GM18508 (cell line): Measurements from ENCODE around the gene SHROOM1.
"Not testable (repeated sequence)": the region's sequence is repeated elsewhere in the genome, so short reads cannot be mapped to it uniquely, and the experiment has no call there.

ENCODE experiments used
- ATAC-seq: cut with Tn5 transposase; IDR thresholded peaks from one replicate; pipeline ENCODE4 v1.9.1; 2021; ENCODE audit warnings: moderate number of reproducible peaks; ENCODE audit not compliant: insufficient read depth, unreplicated experiment

Gene SHROOM1, protein sequence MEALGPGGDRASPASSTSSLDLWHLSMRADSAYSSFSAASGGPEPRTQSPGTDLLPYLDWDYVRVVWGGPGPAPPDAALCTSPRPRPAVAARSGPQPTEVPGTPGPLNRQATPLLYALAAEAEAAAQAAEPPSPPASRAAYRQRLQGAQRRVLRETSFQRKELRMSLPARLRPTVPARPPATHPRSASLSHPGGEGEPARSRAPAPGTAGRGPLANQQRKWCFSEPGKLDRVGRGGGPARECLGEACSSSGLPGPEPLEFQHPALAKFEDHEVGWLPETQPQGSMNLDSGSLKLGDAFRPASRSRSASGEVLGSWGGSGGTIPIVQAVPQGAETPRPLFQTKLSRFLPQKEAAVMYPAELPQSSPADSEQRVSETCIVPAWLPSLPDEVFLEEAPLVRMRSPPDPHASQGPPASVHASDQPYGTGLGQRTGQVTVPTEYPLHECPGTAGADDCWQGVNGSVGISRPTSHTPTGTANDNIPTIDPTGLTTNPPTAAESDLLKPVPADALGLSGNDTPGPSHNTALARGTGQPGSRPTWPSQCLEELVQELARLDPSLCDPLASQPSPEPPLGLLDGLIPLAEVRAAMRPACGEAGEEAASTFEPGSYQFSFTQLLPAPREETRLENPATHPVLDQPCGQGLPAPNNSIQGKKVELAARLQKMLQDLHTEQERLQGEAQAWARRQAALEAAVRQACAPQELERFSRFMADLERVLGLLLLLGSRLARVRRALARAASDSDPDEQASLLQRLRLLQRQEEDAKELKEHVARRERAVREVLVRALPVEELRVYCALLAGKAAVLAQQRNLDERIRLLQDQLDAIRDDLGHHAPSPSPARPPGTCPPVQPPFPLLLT

DNA sequence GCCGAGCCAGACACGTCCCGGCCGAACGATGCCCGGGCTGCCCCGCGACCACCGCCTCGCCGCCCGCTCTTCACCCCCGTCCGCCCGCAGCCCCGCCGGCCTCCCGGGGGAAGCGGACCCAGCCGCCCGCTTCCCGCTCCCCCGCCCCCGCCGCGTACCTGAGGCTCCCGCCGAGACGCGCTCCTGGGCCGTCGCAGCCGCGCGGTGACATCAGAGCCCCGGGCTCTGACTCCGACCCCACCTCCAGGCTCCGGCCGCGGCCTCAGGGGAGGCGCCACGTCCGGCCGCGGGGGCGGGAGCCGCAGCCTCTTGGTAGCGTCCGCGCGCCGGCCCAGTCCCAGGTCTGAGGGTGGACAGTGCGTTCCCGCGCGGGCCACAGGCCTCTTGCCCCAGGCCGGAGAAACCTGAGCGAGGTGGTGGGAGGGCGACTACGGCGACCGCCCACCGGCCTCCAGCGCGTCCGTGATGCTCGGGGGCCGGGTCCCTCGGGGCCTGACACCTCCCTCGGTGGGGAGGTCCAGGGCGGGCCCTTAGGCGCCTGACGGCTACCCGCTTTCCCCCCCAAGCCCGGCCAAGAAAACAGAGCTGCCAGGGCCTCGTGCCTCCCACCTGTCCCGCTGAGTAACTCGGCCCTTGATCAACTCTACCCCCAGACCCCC is at the start of gene SHROOM1:
Gene SHROOM1, minus strand, starts transcription at position 212 of the 659 bp plus-strand sequence. CDS start 4,507 bp downstream, outside the sequence.
- no peak for ATAC-seq

DNA sequence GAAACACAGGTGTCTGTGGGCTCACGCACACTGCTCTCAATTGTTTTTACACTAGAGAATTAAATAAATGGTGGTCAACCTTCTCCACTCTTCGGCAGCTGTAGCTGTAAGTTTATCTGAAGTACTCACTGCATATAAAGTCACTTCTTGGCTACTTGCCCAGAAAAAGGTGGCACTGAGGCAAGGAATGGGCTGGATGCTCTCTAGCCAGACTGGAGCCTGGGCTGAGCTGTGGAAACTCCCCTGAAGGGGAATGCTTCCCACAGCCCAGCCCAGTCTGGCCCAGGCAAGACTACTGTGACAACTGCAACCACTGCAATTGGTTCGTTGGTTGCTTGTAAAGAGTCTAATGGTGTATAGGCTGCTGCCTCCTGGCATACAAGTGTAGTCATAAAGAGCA is 47.5 kb upstream of the SHROOM1 start:
- no peak for ATAC-seq

DNA sequence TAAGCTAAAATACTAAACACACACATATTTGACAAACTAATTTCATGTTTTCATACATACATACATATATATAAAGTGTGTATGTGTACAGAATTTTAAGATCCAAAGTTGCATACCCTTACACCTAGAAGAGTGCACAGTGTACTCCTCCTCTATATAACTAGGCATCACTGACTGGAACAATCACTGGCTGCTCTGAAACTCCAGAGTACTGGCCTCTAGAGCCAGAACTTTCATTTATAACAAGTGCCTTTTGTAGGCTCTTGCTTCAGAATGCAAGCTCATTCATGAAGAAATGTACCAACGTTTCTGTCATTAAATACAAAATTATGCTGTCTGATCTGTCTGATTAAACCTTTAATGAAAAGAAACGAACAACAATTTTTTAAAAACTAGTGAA is 47.0 kb upstream of the SHROOM1 start:
- ATAC-seq: no peak

DNA sequence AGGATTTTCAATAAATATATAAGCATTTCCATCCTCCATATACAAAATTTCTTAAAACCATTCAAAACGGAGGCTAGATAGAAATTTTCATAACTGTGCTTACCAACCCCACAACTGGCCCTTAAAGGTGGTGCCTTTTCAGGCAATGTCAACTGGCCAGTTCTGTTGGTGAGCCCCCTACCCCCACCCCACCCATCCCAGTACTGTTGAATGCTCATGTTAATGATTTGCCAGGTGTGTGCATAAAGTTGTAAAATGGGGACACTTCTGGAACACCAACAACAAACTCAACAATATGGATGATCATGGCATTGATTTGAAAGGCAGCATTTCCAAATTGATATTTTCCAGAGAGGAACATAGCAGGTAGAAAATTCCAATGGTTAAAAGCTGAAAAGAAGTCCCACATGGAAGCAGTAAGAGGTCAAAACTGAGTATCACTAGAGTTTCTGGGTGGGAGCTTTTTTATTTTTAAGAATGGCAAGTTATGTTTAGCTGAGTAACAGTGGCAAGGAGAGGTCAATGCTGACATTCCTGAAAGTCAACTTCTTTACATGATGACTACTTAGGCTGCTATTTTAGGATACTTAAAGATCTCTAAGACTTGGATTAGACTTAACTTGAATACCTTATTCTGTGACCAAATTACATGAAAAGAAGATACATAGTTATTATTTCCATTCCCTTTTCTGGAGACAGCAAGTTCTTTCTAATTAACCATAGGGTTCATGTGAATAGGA is 45.7 kb upstream of the SHROOM1 start:
- ATAC-seq: no peak

DNA sequence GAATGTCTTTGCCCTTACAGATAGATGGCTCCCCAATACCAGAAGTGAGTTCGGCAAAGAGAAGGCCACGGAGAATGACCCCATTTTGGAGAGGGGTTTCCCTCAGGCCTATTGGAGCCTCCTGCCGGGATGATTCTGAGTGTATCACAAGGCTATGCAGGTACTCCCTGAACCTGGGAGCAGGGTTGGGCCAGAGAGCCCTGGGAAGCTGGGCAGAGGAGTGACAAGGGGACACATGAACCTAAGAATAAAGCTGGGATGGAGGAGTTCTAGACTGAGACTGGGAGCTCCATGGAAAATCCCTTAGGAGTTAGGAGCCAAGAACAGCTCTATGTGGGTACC is 43.5 kb upstream of the SHROOM1 start:
- no peak for ATAC-seq

DNA sequence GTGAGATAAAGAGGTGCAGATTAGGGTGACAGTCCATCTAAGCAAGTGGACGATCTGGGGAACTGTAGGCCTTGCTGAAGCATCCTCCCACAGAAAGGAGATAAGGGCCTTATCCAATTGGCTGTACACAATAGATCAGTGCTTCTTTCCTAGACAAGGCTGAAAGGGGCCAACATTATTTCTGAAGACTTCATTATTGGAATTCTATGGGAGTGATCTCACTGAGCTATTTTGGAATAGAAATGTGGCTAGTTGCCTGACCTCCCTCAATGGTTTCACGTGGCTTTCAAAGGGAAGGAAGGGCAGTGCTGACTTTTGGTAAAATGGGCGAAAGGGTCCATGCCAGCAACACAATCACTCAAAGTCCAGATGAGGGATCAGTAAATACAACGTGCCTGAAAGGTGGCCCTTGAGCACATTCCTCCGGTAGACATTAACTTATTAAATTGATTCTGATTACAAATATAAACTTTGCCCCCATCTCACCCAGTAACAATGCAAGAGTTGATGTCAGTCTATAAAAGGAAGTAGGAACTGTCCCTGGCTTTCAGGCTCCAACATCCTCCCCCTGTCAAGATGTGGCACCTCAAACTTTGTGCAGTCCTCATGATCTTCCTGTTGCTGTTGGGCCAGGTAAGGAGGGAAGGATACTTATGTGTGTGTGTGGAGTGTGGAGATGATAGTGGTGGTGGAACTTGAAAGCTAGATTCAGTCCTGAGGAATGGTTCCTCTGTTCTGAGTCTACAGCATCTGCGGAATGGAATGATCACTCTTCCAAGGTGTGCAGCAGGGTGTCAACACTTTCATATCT is 42.9 kb upstream of the SHROOM1 start, which contains the start of gene LEAP2:
Gene LEAP2, plus strand, starts transcription at position 550 of the 811 bp plus-strand sequence. Its CDS starts 27 bp downstream, at position 577.
- no peak for ATAC-seq

DNA sequence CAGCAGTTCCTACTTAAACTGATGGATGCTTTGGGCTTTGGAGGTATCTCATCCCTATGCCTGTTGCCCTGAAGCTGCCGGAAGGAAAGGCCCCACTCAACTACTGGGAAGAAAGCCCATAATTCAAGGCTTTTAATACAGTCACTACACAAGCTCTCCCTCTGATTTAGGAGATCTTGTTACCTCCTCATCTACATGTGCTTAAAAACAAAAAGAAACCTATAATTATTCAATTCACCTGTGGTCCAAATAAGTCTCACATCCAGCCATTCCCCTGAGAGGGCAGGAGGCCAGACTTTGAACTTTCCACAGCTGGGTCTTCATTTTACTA is 42.3 kb upstream of the SHROOM1 start:
- ATAC-seq: no peak

DNA sequence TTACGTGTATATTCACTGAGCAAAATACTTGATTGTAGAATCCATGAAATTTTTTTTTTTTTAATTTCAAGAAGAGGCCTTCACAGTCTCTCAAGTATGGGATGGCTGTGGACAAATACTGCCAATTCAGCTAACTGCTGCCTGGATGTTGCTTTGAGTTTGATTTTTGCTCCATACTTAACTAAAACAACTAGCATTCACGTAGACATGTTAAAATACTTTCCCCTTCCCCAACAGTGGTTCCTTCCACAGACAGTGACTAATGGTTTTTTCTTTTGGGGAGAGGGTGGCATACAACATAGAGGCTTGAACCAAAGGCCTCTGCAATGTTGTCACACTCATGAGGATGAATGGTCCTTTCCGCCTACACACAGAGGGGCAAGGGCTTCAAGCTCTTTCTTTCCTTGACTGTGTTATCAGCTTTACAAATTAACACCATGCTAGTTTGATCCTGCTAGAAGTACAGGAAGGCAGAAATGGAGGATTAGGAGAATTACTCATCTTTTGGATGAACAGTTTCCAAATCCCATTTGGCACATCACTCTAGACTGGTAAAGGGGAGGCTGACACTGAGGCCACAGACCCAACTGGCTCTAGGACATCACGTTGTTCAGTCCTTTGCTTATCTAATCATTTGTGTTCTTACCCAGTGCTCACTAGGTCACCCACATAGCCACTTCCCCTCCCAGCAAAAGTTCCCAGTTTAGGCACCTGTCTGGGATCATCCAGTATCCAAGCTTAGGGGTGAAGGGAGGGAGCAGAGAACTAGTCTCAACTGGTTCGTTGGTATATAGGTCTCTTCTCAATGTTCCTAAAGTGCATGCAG is 41.2 kb upstream of the SHROOM1 start:
- no peak for ATAC-seq

DNA sequence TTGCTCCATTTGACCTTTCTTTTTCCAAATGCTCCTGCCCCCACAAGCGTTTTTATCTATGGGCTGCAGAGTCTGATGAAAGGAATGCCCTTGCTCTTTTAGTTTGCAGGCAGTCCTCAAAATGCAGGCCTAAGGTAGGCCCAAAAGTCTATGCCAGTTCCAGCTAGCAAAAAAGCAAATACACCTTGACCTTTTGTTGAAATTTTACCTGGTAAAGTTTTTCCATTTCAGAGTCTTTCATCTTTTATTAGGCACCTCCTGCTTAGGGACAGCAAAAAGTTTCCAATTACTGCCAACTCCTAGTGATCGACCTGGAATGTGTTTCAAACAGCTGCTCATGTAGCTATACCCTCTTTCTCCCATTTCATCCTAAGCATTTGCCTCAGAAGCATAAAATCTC is 40.4 kb upstream of the SHROOM1 start:
- no peak for ATAC-seq

DNA sequence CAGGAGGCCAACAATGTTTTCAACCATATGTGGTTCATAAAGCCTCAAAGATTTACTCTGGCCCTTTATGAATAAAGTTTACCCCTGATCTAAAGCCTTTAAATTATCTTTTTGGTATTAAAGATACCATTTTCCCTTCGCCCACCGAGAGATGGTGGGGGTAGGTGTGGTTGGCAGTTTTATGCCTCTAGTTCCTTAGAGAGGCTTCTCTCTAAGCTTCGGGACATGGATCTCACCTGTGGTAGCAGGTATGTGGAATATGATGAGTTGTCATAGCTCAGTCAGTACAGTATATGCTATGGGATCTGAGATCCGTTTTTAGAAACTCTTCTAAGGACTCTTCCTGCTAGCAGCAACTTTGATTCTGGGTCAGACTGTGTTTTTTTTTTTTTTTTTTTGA is 38.3 kb upstream of the SHROOM1 start:
- ATAC-seq: no peak

DNA sequence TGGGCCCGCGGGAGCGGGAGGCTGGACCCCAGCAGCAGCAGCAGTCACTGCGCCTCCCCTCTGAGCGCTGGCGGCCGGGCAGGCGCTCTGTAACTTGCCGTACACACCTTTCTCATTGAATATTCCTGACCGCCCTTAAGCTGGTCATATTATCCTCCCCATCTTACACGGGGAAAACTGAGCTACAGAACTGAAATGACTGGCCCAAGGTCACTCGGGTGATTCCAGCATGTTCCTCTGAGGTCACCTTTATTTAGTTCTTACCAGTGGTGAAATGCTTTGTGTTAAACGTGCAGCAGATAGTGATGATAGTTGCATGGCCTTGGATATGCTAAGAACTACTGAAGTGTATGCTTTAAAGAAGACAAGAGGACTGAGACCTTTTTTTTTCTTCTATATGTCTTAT is 36.6 kb upstream of the SHROOM1 start:
- no peak for ATAC-seq

DNA sequence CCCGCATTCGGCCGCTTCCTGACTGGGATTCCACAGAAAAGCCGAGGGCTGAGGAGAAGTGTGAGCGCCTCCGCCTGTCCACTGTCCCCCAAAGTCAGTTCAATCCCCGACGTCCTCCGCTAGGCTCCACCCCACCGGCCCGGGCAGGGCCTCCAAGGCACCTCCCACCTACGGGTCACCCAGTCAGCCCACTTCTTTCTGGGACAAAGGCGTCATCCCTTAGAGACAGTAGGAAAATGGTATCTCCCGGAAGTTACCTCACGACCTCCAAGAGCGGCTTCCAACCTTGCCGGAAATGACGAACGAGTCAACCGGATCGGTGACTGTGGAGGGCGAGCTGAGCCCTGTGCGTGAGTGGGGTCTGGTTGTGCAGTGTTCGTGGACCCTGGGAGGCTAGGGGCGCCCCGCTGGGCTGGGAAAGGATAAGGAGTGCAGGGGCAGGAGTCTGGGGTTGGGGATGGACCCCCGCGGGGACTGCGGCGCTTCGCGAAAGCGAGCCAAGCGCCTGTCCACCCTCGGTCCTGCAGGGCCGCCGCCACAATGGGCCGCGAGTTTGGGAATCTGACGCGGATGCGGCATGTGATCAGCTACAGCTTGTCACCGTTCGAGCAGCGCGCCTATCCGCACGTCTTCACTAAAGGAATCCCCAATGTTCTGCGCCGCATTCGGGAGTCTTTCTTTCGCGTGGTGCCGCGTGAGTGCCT is 36.0 kb upstream of the SHROOM1 start, which contains the start of the genes GDF9 and UQCRQ:
Gene GDF9, minus strand, starts transcription at position 128 of the 704 bp plus-strand sequence. CDS start 1,936 bp downstream, outside the sequence.
Gene UQCRQ, plus strand, starts transcription at position 301 of the 704 bp plus-strand sequence. Its CDS starts 240 bp downstream, at position 541.
- peak; percentile 95 for ATAC-seq

DNA sequence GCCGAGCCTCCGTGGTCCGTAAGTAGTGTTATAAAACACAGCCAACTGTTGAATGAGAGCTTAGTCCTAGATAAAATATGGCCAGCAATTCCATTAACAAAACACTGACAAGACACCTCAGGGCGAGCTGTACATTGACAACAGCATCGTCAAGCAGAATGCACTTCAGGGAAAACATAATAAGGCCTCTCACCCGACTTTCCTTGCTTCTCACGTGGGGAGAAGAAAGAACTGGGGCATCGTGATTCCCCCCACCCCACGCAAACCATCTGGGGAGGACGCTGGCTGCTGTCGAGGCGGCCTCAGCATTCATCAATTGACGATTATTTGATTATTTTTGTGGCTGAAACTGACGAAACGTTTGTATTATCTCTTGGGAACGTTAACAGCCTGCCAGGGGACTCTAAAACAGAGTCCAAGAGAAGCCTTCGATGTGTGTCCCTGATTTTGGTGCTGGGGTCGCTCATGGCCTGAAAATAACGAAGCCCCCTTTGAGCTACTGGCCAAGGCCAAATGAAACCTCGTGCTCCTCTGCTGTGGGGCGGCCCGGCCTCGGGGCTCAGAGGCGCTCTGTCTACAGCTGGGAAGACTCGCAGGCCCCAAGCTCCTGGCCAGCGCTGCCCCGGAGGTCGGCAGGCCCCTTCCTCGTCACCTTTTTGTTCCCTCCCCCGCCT is 35.4 kb upstream of the SHROOM1 start:
- ATAC-seq: no peak

DNA sequence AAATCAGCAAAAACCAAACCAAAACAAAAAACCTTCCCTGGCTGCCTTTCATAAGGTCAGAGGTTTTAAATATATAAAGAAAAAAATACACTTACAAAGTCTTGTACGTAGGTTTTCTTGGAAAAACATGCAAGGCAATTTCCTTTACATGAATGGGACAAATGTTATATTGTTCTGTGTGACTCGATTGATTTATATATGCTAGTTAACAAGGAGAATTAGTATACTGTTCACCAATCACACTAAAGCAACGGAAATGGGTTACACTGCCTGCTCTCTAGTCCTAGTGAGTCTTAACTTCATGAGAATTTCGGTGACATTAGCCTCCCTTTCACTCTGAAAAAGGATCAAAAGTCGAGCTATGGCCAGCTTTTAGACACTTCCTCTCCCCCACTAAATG is 30.3 kb upstream of the SHROOM1 start:
- no peak for ATAC-seq

DNA sequence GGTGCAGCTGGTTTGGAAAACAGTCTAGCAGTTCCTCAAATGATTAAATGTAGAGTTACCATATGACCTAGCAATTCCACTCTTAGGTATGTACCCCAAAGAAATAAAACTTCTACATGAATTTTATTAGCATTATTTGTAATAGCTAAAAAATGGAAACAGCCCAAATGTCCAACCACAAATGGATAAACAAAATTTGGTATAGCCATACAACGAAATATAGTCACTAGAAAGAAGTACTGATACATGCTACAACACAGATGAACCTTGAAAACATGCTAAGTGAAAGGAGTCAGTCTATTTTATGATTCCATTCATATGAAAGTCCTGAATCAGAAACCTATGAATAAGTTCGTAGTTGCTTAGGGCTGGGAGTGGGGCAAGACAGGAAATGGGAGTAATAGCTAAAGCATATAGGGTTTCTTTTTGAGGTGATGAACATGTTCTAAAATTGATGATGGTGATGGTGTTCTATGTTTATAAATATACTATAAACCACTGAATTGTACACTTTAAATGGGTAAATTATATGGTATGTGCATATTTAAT is 29.5 kb upstream of the SHROOM1 start:
- ATAC-seq: no peak

DNA sequence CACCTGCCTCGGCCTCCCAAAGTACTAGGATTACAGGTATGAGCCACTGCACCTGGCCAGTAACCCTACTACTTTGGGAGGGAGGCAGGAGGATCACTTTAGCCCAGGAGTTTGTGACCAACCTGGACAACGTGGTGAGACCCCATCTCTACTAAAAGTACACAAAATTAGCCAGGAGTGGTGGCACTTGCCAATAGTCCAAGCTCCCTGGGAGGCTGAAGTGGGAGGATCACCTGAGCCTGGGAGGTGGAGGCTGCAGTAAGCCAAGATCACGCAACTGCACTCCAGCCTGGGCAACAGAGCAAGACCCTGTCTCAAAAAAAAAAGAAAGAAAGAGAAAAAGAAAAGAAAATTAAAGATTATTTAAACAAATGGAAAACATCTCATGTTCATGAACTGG is 25.6 kb upstream of the SHROOM1 start:
- no peak for ATAC-seq

DNA sequence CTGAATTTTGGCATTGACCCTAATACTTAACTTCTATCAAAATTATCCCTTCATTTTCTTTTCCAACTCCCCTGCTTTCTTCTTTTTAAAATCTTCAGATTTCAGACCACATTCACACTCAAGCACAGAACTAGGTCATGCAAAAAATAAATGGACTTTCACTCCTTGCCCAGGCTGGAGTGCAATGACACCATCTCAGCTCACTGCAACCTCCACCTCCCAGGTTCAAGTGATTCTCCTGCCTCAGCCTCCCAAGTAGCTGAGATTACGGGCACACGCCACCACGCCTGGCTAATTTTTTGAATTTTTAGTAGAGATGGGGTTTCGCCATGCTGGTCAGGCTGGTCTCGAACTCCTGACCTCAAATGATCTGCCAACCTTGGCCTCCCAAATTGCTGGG is 24.5 kb upstream of the SHROOM1 start:
- ATAC-seq: not testable (repeated sequence)
